Body of pancreas (tissue), 4 donors: ENCODE results near the gene SENP3.

Source experiments
- CTCF ChIP-seq, 7 experiments: fragments of 450-650 bp in 4 of 7; fragments of 200-600 bp in 3 of 7; sonication (generic) in 3 of 7; IDR thresholded peaks; one replicate each; pipeline ENCODE4 v1.5.1; 2016 to 2019; ENCODE audit warnings: antibody characterized with exemption in 7 of 7
- POLR2A ChIP-seq, 3 donors: fragments of 450-650 bp; IDR thresholded peaks; one replicate each; pipeline ENCODE4 v1.6.1; 2016; ENCODE audit warnings: antibody characterized with exemption in 3 of 3, mild to moderate bottlenecking in 2 of 3

DNA sequence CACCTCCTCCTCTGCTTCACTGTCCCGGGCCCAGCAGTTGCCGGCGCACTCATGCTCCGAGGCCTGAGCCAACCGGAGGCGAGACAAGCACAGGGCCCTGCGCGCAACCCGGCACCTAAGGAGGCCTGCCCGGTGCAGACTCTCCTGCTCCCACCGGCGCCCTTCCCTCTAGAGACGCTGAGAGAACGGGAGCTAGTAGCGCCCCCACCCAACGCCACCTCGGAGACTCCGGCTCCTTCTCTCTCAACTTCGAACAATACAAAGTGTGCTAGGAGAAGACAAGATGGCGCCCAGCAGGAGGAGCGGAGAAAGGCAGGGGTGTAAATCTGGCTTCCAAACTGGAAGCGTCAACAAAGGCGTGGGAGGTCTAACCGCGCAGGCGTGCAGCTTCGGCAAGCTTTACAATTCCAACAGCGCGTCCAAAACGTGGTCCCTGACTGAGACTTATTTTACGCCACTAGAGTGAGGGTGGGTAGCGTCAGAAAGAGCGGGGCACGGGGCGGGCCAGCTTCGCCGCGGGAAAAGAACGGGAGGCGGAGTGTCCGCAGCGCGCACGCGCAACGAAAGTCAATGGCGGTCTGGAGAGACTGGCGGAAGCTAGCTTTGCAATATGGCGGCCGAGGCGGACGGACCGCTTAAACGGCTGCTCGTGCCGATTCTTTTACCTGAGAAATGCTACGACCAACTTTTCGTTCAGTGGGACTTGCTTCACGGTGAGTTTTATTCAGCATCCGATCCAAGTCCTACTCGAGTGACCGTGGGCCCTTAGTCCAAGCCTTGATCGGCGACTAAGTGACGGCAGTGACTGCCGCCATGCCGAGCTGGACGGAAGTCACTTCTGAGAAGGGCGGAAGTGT lies 21.8 kb downstream of the SENP3 start, which contains the start of gene MPDU1:
- TF ChIP-seq CTCF (IDR thresholded peaks at IDR 0.05) (peak in 2 of 7 experiments; percentile 9 to 23), POLR2A (IDR thresholded peaks at IDR 0.05) (peak; percentile 65 to 93 (median 89))
